ENCODE results near the gene GPC6.

The GPC6 gene

GRCh38 chr13:93217721-93218261, 8.8 kb upstream of the GPC6 start:
- H3K4me3 ChIP-seq (ENCODE audit: low read depth, low read length), result no peak overlapping the region
- no peak for TF ChIP-seq CTCF (IDR thresholded peaks at IDR 0.05; ENCODE audit: low read depth, low read length)
- DNase-seq, result no peak
- H3K27ac ChIP-seq, result peak overlapping the region; percentile 54
- H3K27me3 ChIP-seq (ENCODE audit: insufficient read depth, low read depth, severe bottlenecking), result no peaks in the 10 kb centered on the region
- no peaks in the 10 kb centered on the region for H3K36me3 ChIP-seq
- H3K9me3 ChIP-seq (ENCODE audit: severe bottlenecking), result no peaks in the 10 kb centered on the region

GRCh38 chr13:93218583-93218982, 8.0 kb upstream of the GPC6 start:
- no peak for DNase-seq
- Histone ChIP-seq H3K27ac (peak overlapping the region; percentile 54), H3K27me3 (ENCODE audit: insufficient read depth, low read depth, severe bottlenecking) (no peaks in the 10 kb centered on the region), H3K36me3 (no peaks in the 10 kb centered on the region), H3K4me3 (ENCODE audit: low read depth, low read length) (no peak overlapping the region), H3K9me3 (ENCODE audit: severe bottlenecking) (no peaks in the 10 kb centered on the region)
- no peak for TF ChIP-seq CTCF (IDR thresholded peaks at IDR 0.05; ENCODE audit: low read depth, low read length)

GRCh38 chr13:93220073-93220472, 6.5 kb upstream of the GPC6 start:
- no peak for DNase-seq
- no peak for TF ChIP-seq CTCF (IDR thresholded peaks at IDR 0.05; ENCODE audit: low read depth, low read length)
- Histone ChIP-seq H3K4me3 (ENCODE audit: low read depth, low read length) (no peak overlapping the region), H3K9me3 (ENCODE audit: severe bottlenecking) (no peaks in the 10 kb centered on the region), H3K27ac (no peak overlapping the region), H3K36me3 (no peaks in the 10 kb centered on the region), H3K27me3 (ENCODE audit: insufficient read depth, low read depth, severe bottlenecking) (no peaks in the 10 kb centered on the region)

GRCh38 chr13:93222976-93223375, 3.6 kb upstream of the GPC6 start:
- DNase-seq, result no peak
- Histone ChIP-seq H3K27ac (no peak overlapping the region), H3K36me3 (peaks cover 8% of the 10 kb centered on the region), H3K9me3 (ENCODE audit: severe bottlenecking) (no peaks in the 10 kb centered on the region), H3K27me3 (ENCODE audit: insufficient read depth, low read depth, severe bottlenecking) (no peaks in the 10 kb centered on the region), H3K4me3 (ENCODE audit: low read depth, low read length) (no peak overlapping the region)
- TF ChIP-seq CTCF (IDR thresholded peaks at IDR 0.05; ENCODE audit: low read depth, low read length), result no peak

GRCh38 chr13:93224535-93224934, 2.1 kb upstream of the GPC6 start:
- Histone ChIP-seq H3K4me3 (ENCODE audit: low read depth, low read length) (no peak overlapping the region), H3K27ac (no peak overlapping the region), H3K36me3 (peaks cover 13% of the 10 kb centered on the region), H3K27me3 (ENCODE audit: insufficient read depth, low read depth, severe bottlenecking) (no peaks in the 10 kb centered on the region), H3K9me3 (ENCODE audit: severe bottlenecking) (no peaks in the 10 kb centered on the region)
- TF ChIP-seq CTCF (IDR thresholded peaks at IDR 0.05; ENCODE audit: low read depth, low read length), result no peak
- no peak for DNase-seq

GRCh38 chr13:93225610-93226009, 997 bp upstream of the GPC6 start:
- no peak for DNase-seq
- no peaks in the 10 kb centered on the region for H3K9me3 ChIP-seq (ENCODE audit: severe bottlenecking)
- peak overlapping the region; percentile 86 for H3K4me3 ChIP-seq (ENCODE audit: low read depth, low read length)
- H3K36me3 ChIP-seq, result peaks cover 23% of the 10 kb centered on the region
- peak overlapping the region; percentile 95 for H3K27ac ChIP-seq
- H3K27me3 ChIP-seq (ENCODE audit: insufficient read depth, low read depth, severe bottlenecking), result no peaks in the 10 kb centered on the region
- TF ChIP-seq CTCF (IDR thresholded peaks at IDR 0.05; ENCODE audit: low read depth, low read length), result no peak
